Testis (tissue), 2 donors: ENCODE measurements around the gene GLCCI1.

Experiments
- CTCF ChIP-seq, 3 experiments: fragments of 450-650 bp in 2 of 3; fragments of 200-600 bp in 1 of 3; sonication (generic) in 1 of 3; IDR thresholded peaks; one replicate each; pipeline ENCODE4 v1.5.1; 2016 to 2019; ENCODE audit warnings: antibody characterized with exemption in 3 of 3, mild to moderate bottlenecking in 2 of 3, moderate library complexity in 1 of 3
- POLR2A ChIP-seq: fragments of 450-650 bp; IDR thresholded peaks from one replicate; pipeline ENCODE4 v1.6.1; 2017; ENCODE audit warnings: antibody characterized with exemption, mild to moderate bottlenecking, moderate library complexity

- TF ChIP-seq CTCF (IDR thresholded peaks at IDR 0.05) = no peak
- TF ChIP-seq POLR2A = no peak
These were observed 120.6 kb downstream of the GLCCI1 start for GRCh38 chr7:8089036-8089780.
